H1 (cell line): ENCODE data around the gene KRT10. TPM values are rescaled to one million over a fixed set of nuclear protein-coding genes. Genes with fewer than 3 reads are reported as not detected.

Source experiments
- CTCF ChIA-PET: fragments of 300-600 bp; sonication (Branson Sonifier 250); formaldehyde crosslinking; loops from one replicate; lab custom pipeline; 2021; ENCODE audit not compliant: partially characterized antibody; lab: Charles Lee
- POLR2A ChIA-PET: fragments of 300-600 bp; sonication (Branson Sonifier 250); formaldehyde crosslinking; loops from one replicate; lab custom pipeline; 2021; ENCODE audit warnings: inconsistent platforms; ENCODE audit not compliant: partially characterized antibody; lab: Charles Lee
- DNase-seq, 2 experiments: peaks; one replicate each; pipeline versions ENCODE4 v3.0.0 to v3.0.0-alpha.2; 2010 to 2022; ENCODE audit warnings: low spot score in 2 of 2, low read depth in 1 of 2, mixed read lengths in 1 of 2
- FAIRE-seq: peaks from 2 replicates; lab custom pipeline; 2011; peaks lifted over from hg19 to GRCh38; lab: Jason Lieb, UNC
- H2AFZ ChIP-seq: 2 replicates; pipeline ENCODE4 v1.8.1; 2012; ENCODE audit warnings: low read length, inconsistent platforms
- H2AK5ac ChIP-seq: 2 replicates; pipeline ENCODE4 v1.6.1; 2013; ENCODE audit warnings: low read depth, low read length
- H2BK120ac ChIP-seq: replicated peaks from 2 replicates; pipeline ENCODE3; 2013; ENCODE audit warnings: low read depth, low read length, inconsistent platforms
- H2BK12ac ChIP-seq: 2 replicates; pipeline ENCODE4 v1.6.1; 2013; ENCODE audit warnings: low read depth, low read length
- H2BK15ac ChIP-seq: 2 replicates; pipeline ENCODE4 v1.6.1; 2013; ENCODE audit warnings: low read length
- H2BK20ac ChIP-seq: 2 replicates; pipeline ENCODE4 v1.6.1; 2013; ENCODE audit warnings: low read length
- H2BK5ac ChIP-seq: 2 replicates; pipeline ENCODE4 v1.6.1; 2013; ENCODE audit warnings: low read depth, low read length
- H3K14ac ChIP-seq: 2 replicates; pipeline ENCODE4 v1.6.1; 2013; ENCODE audit warnings: inconsistent platforms; ENCODE audit not compliant: insufficient read length
- H3K18ac ChIP-seq: 2 replicates; pipeline ENCODE4 v1.6.1; 2013; ENCODE audit warnings: low read length; ENCODE audit errors: extremely low read depth
- H3K23ac ChIP-seq: 2 replicates; pipeline ENCODE4 v1.6.1; 2013; ENCODE audit warnings: inconsistent platforms; ENCODE audit not compliant: insufficient read length
- H3K23me2 ChIP-seq: 2 replicates; pipeline ENCODE4 v1.6.1; 2013; ENCODE audit warnings: low read depth, low read length
- H3K27ac ChIP-seq: 2 replicates; pipeline ENCODE4 v1.6.1; 2011; ENCODE audit warnings: low read depth, low read length, inconsistent platforms
- H3K27me3 ChIP-seq, 4 experiments: replicated peaks in 1 of 4; 1 replicate in 1 of 4; 2 replicates in 3 of 4; pipeline versions ENCODE4 v1.6.1 to v1.8.1; 2011 to 2013; ENCODE audit warnings: low read length in 3 of 4, mild to moderate bottlenecking in 3 of 4, inconsistent platforms in 2 of 4, mixed read lengths in 2 of 4, moderate library complexity in 1 of 4; ENCODE audit not compliant: control insufficient read depth in 3 of 4, insufficient read depth in 3 of 4; ENCODE audit errors: extremely low read depth in 1 of 4
- H3K36me3 ChIP-seq, 4 experiments: 2 replicates each; pipeline versions ENCODE4 v1.6.1 to v1.8.1; 2011 to 2013; ENCODE audit warnings: mild to moderate bottlenecking in 4 of 4, low read length in 3 of 4, moderate library complexity in 2 of 4, control low read depth in 1 of 4, inconsistent platforms in 1 of 4; ENCODE audit not compliant: insufficient read depth in 4 of 4, control insufficient read depth in 2 of 4
- H3K4ac ChIP-seq: replicated peaks from 2 replicates; pipeline ENCODE3; 2013; ENCODE audit warnings: low read length, low read depth, mixed read lengths, inconsistent platforms; ENCODE audit not compliant: insufficient read length
- H3K4me1 ChIP-seq, 4 experiments: replicated peaks in 1 of 4; 1 replicate in 1 of 4; 2 replicates in 3 of 4; pipeline versions ENCODE4 v1.6.1 to v1.8.1; 2011 to 2013; ENCODE audit warnings: low read length in 3 of 4, inconsistent platforms in 2 of 4, mixed read lengths in 1 of 4; ENCODE audit not compliant: insufficient read depth in 4 of 4, control insufficient read depth in 3 of 4
- H3K4me2 ChIP-seq, 2 experiments: 2 replicates each; pipeline versions ENCODE4 v1.6.1 to v1.8.1; 2011 to 2013; ENCODE audit warnings: low read depth in 2 of 2, low read length in 2 of 2, control low read depth in 1 of 2, inconsistent platforms in 1 of 2, mild to moderate bottlenecking in 1 of 2; ENCODE audit not compliant: insufficient read depth in 1 of 2
- H3K4me3 ChIP-seq, 4 experiments: fragments of 200-600, 300-600 bp in 1 of 4; sonication (generic), shearing (Covaris generic), sonication (Bioruptor Twin) in 1 of 4; 2 replicates each; pipeline versions ENCODE4 v1.5.1 to v1.8.1; 2011 to 2016; ENCODE audit warnings: low read length in 4 of 4, low read depth in 3 of 4, control low read depth in 2 of 4, inconsistent platforms in 2 of 4, mild to moderate bottlenecking in 2 of 4, mixed read lengths in 1 of 4, moderate library complexity in 1 of 4; ENCODE audit not compliant: insufficient read depth in 2 of 4; ENCODE audit errors: extremely low read depth in 1 of 4
- H3K56ac ChIP-seq: replicated peaks from 2 replicates; pipeline ENCODE3; 2013; ENCODE audit warnings: low read depth, mild to moderate bottlenecking, mixed read lengths, low read length, inconsistent platforms; ENCODE audit not compliant: insufficient read length
- H3K79me1 ChIP-seq: 2 replicates; pipeline ENCODE4 v1.6.1; 2013; ENCODE audit warnings: low read depth, low read length, control low read depth
- H3K79me2 ChIP-seq, 2 experiments: 2 replicates each; pipeline versions ENCODE4 v1.6.1 to v1.8.1; 2012 to 2013; ENCODE audit warnings: low read length in 2 of 2, mild to moderate bottlenecking in 2 of 2, inconsistent platforms in 1 of 2; ENCODE audit not compliant: insufficient read depth in 2 of 2, control insufficient read depth in 1 of 2
- H3K9ac ChIP-seq, 4 experiments: replicated peaks in 1 of 4; 1 replicate in 1 of 4; 2 replicates in 3 of 4; pipeline versions ENCODE4 v1.6.1 to v1.8.1; 2011 to 2013; ENCODE audit warnings: low read depth in 3 of 4, low read length in 3 of 4, control low read depth in 2 of 4, mild to moderate bottlenecking in 2 of 4, moderate library complexity in 2 of 4, inconsistent platforms in 1 of 4; ENCODE audit errors: extremely low read depth in 1 of 4
- H3K9me3 ChIP-seq, 2 experiments: 2 replicates each; pipeline versions ENCODE4 v1.6.1 to v1.8.1; 2012 to 2013; ENCODE audit warnings: mild to moderate bottlenecking in 2 of 2, moderate library complexity in 2 of 2, control low read depth in 1 of 2, inconsistent platforms in 1 of 2, low read depth in 1 of 2, low read length in 1 of 2, mixed read lengths in 1 of 2; ENCODE audit not compliant: insufficient read depth in 2 of 2
- H4K20me1 ChIP-seq, 2 experiments: replicated peaks in 1 of 2; 2 replicates each; pipeline versions ENCODE3 to v1.8.1; 2011 to 2013; ENCODE audit warnings: inconsistent platforms in 2 of 2, low read length in 2 of 2, mild to moderate bottlenecking in 1 of 2; ENCODE audit not compliant: insufficient read depth in 2 of 2, control insufficient read depth in 1 of 2
- H4K5ac ChIP-seq: 2 replicates; pipeline ENCODE4 v1.6.1; 2013; ENCODE audit warnings: low read length, low read depth, mixed read lengths, inconsistent platforms; ENCODE audit not compliant: insufficient read length
- H4K8ac ChIP-seq: 2 replicates; pipeline ENCODE4 v1.8.0; 2013; ENCODE audit warnings: mild to moderate bottlenecking, moderate library complexity, low read length, inconsistent platforms; ENCODE audit not compliant: insufficient read depth; ENCODE audit errors: extremely low read depth
- H4K91ac ChIP-seq: replicated peaks from 2 replicates; pipeline ENCODE3; 2013; ENCODE audit warnings: low read length, mixed read lengths, inconsistent platforms; ENCODE audit not compliant: insufficient read length
- BACH1 ChIP-seq: IDR thresholded peaks from 2 replicates; pipeline ENCODE4 v1.6.1; 2012; ENCODE audit warnings: low read length, improper control_type of control experiment
- CBX8 ChIP-seq: fragments of 300-800, 300-1000 bp; sonication (generic); IDR thresholded peaks from 2 replicates; pipeline ENCODE4 v1.7.1; 2016; ENCODE audit warnings: low read depth, low read length, borderline replicate concordance
- HDAC2 ChIP-seq, 2 experiments: fragments of 300-600 bp in 1 of 2; sonication (generic) in 1 of 2; IDR thresholded peaks; 2 replicates each; pipeline ENCODE4 v1.6.1; 2011 to 2012; ENCODE audit warnings: low read depth in 2 of 2, low read length in 2 of 2, mild to moderate bottlenecking in 2 of 2, moderate library complexity in 2 of 2, borderline replicate concordance in 1 of 2, inconsistent platforms in 1 of 2
- KDM1A ChIP-seq: fragments of 200-600, 300-600 bp; sonication (generic); IDR thresholded peaks from 2 replicates; pipeline ENCODE4 v1.7.1; 2016; ENCODE audit warnings: mild to moderate bottlenecking, low read length, borderline replicate concordance
- MAX ChIP-seq: IDR thresholded peaks from 2 replicates; pipeline ENCODE4 v1.6.1; 2012; ENCODE audit warnings: inconsistent platforms
- RAD21 ChIP-seq, 2 experiments: IDR thresholded peaks in 1 of 2; conservative IDR thresholded peaks in 1 of 2; 2 replicates each; pipeline ENCODE4 v1.6.1; 2011; ENCODE audit warnings: low read depth in 2 of 2, low read length in 2 of 2, improper control_type of control experiment in 1 of 2, inconsistent platforms in 1 of 2, mild to moderate bottlenecking in 1 of 2, moderate library complexity in 1 of 2
- RFX5 ChIP-seq: IDR thresholded peaks from 2 replicates; pipeline ENCODE4 v1.6.1; 2011; ENCODE audit warnings: low read depth, low read length, improper control_type of control experiment, borderline replicate concordance
- RXRA ChIP-seq: IDR thresholded peaks from 2 replicates; pipeline ENCODE4 v1.6.1; 2011; ENCODE audit warnings: low read depth, mild to moderate bottlenecking, low read length, moderate library complexity; ENCODE audit not compliant: insufficient read depth
- SAP30 ChIP-seq: fragments of 300-600 bp; sonication (generic); IDR thresholded peaks from 2 replicates; pipeline ENCODE4 v1.7.1; 2012; ENCODE audit warnings: low read length, moderate library complexity, mild to moderate bottlenecking, inconsistent platforms; ENCODE audit not compliant: insufficient read depth, insufficient replicate concordance
- SP2 ChIP-seq: IDR thresholded peaks from 2 replicates; pipeline ENCODE4 v1.6.1; 2012; ENCODE audit warnings: mild to moderate bottlenecking, low read length, inconsistent platforms
- SP4 ChIP-seq: IDR thresholded peaks from 2 replicates; pipeline ENCODE4 v1.6.1; 2012; ENCODE audit warnings: low read length, inconsistent platforms
- SRF ChIP-seq: IDR thresholded peaks from 2 replicates; pipeline ENCODE4 v1.6.1; 2011; ENCODE audit warnings: mild to moderate bottlenecking, low read depth, low read length, moderate library complexity
- TAF1 ChIP-seq: IDR thresholded peaks from 2 replicates; pipeline ENCODE4 v1.6.1; 2011; ENCODE audit warnings: mild to moderate bottlenecking, low read depth, low read length
- TCF12 ChIP-seq: IDR thresholded peaks from 2 replicates; pipeline ENCODE4 v1.6.1; 2011; ENCODE audit warnings: low read depth, mild to moderate bottlenecking, low read length
- WGBS, 2 experiments: shearing (Covaris generic) in 1 of 2; methylation state at CpG; one replicate each; pipeline versions ENCODE4 v1.1.6 to v1.1.7; 2013 to 2015; ENCODE audit warnings: low lambda C conversion rate in 2 of 2, mixed read lengths in 2 of 2, inconsistent platforms in 1 of 2, low coverage in 1 of 2, missing lambda C conversion rate in 1 of 2; ENCODE audit not compliant: insufficient replicate concordance in 2 of 2, insufficient coverage in 1 of 2, insufficient read length in 1 of 2; ENCODE audit errors: extremely low coverage in 1 of 2, missing lambda C conversion rate in 1 of 2; 5-methylcytosine and 5-hydroxymethylcytosine counted together
- polyA plus RNA-seq, 7 experiments: library from polyadenylated mRNA; depleted of rRNA in 3 of 7; stranded (reverse) in 5 of 7; unstranded in 2 of 7; fragments of >200 nt in 5 of 7; fragments of 200-250 nt in 2 of 7; gene quantifications; 1 replicate in 5 of 7; 2 replicates in 1 of 7; 4 replicates in 1 of 7; pipeline versions ENCODE4 v1.2.1 to v1.2.3, GENCODE V29; 2011 to 2013; ENCODE audit warnings: missing spikeins in 2 of 7, mixed read lengths in 2 of 7
- total RNA-seq: library from RNA; stranded (reverse); fragmentation: NEBNext Ultra II Directional; extraction: Animal tissue kit (Norgen Biotek cat#: 25700); gene quantifications from 2 replicates; pipeline ENCODE4 v1.2.1, GENCODE V29; 2021

The KRT10 gene
- total and polyA plus RNA-seq, 2 of the 8 experiments (the other 6 are each of a cell fraction or from before 2014, with no cell fraction given): 3.5 to 39.4 TPM

- 89% methylated on average over 5 of the region's 5 CpGs; no CpG with 5 or more reads in 1 of the 2 experiments for WGBS, 2 experiments
- no peak overlapping the region for H3K9ac ChIP-seq
- TF ChIP-seq RFX5 (no peak), CBX8 (no peak), SP2 (no peak), SP4 (no peak), SAP30 (no peak), KDM1A (no peak), SRF (no peak), TCF12 (no peak), RXRA (no peak), MAX (no peak), HDAC2 (IDR thresholded peaks at IDR 0.05; ENCODE audit: borderline replicate concordance in 1 of 2, low read depth in 2 of 2, low read length in 2 of 2) (no peak), BACH1 (no peak), RAD21 (IDR thresholded peaks at IDR 0.05 in 1 of 2, conservative IDR thresholded peaks at IDR 0.05 in 1 of 2; ENCODE audit: low read depth in 2 of 2, low read length in 2 of 2) (no peak), TAF1 (no peak)
These were observed 44.0 kb downstream of the KRT10 start for GRCh38 chr17:40778461-40778860.

More at GRCh38 chr17:40778461-40778860, 44.0 kb downstream of the KRT10 start:
- DNase-seq (no peak), FAIRE-seq (no peak)
- no peak overlapping the region for H2BK15ac ChIP-seq
- no peak overlapping the region for H2BK120ac ChIP-seq
- H2AFZ ChIP-seq: no peak overlapping the region
- no peak overlapping the region for H3K4ac ChIP-seq
- no peaks in the 10 kb centered on the region for H3K79me2 ChIP-seq
- H2BK12ac ChIP-seq: no peak overlapping the region
- no peaks in the 10 kb centered on the region for H4K20me1 ChIP-seq
- H4K91ac ChIP-seq: no peak overlapping the region
- POLR2A ChIA-PET: no interaction called here
- no peaks in the 10 kb centered on the region for H3K79me1 ChIP-seq
- no peaks in the 10 kb centered on the region for H3K36me3 ChIP-seq
- H3K27me3 ChIP-seq: peaks cover 0 to 3% (median 1%) of the 10 kb centered on the region in 4 experiments; a peak in 3 of 7 replicates
- H3K4me2 ChIP-seq: no peak overlapping the region
- H3K18ac ChIP-seq: no peak overlapping the region
- H4K8ac ChIP-seq: no peak overlapping the region
- no peak overlapping the region for H2AK5ac ChIP-seq
- H3K56ac ChIP-seq: no peak overlapping the region
- H4K5ac ChIP-seq: no peak overlapping the region
- no peaks in the 10 kb centered on the region for H3K23me2 ChIP-seq
- H2BK5ac ChIP-seq: no peak overlapping the region
- H3K4me3 ChIP-seq: no peak overlapping the region
- CTCF ChIA-PET: interaction anchor here (1.3 to 1.6 kb wide), 2 partner anchors 13 to 189 kb away, joined by 4 to 5 read pairs; no protein-coding TSS in a partner anchor
- no peak overlapping the region for H3K27ac ChIP-seq
- no peak overlapping the region for H3K14ac ChIP-seq
- no peak overlapping the region for H3K23ac ChIP-seq
- no peaks in the 10 kb centered on the region for H3K9me3 ChIP-seq
- no peaks in the 10 kb centered on the region for H3K4me1 ChIP-seq
- H2BK20ac ChIP-seq: no peak overlapping the region
